ENCODE measurements around the gene IRAK1. TPM values are rescaled to one million over a fixed set of nuclear protein-coding genes. Genes with fewer than 3 reads are reported as not detected.
A peak's percentile ranks its signal among the peaks of the same experiment; 100 is the strongest.

Gene IRAK1
- total and polyA plus RNA-seq, 10 of the 15 experiments (the other 5 are each of a cell fraction or from before 2014, with no cell fraction given), result 4.2 to 136 (median 39.5) TPM

- TF ChIP-seq KLF5 (IDR thresholded peaks at IDR 0.05; ENCODE audit: partially characterized antibody), result no peak
- TF ChIP-seq EP300 (IDR thresholded peaks at IDR 0.05; ENCODE audit: borderline replicate concordance in 1 of 2, control insufficient read depth in 1 of 2, low read depth in 2 of 2, low read length in 2 of 2), result no peak
- no peak for TF ChIP-seq BRCA1 (IDR thresholded peaks at IDR 0.05; ENCODE audit: low read depth, low read length)
- no peak for TF ChIP-seq HCFC1 (IDR thresholded peaks at IDR 0.05; ENCODE audit: low read length)
- no peak for TF ChIP-seq BCLAF1 (IDR thresholded peaks at IDR 0.05)
- no peak for TF ChIP-seq RUNX3 (IDR thresholded peaks at IDR 0.05; ENCODE audit: low read length)
- no peak for TF ChIP-seq POLR2A (IDR thresholded peaks at IDR 0.05; ENCODE audit: low read depth, low read length)
- no peak for TF ChIP-seq CREB1 (IDR thresholded peaks at IDR 0.05; ENCODE audit: low read depth)
Measured at GRCh38 chrX:154043003-154043763, 23.5 kb upstream of the IRAK1 start (continued).

GRCh38 chrX:154040863-154041262 lies 21.2 kb upstream of the IRAK1 start:
- H3K4me1 ChIP-seq (ENCODE audit: control insufficient read depth, insufficient read depth, low read length), result no peaks in the 10 kb centered on the region
- SMC1A ChIA-PET (ENCODE audit: uncharacterized antibody, unreplicated experiment), result interaction anchor here (0.8 to 1.7 kb wide), 8 partner anchors 10 to 122 kb away, joined by 3 to 5 read pairs (median 4); no protein-coding TSS in a partner anchor
- CTCF ChIA-PET, result interaction anchor here (1.0 to 3.4 kb wide), 4 partner anchors 10 to 118 kb away, joined by 4 to 20 read pairs (median 6); no protein-coding TSS in a partner anchor
- no peaks in the 10 kb centered on the region for H3K9me3 ChIP-seq (replicated peaks; ENCODE audit: control insufficient read depth, insufficient read depth, low read length)
- no peaks in the 10 kb centered on the region for H3K79me2 ChIP-seq (ENCODE audit: control insufficient read depth, insufficient read depth, low read length)
- no peak overlapping the region for H3K27ac ChIP-seq (ENCODE audit: control insufficient read depth, insufficient read depth)
- H3K4me2 ChIP-seq (ENCODE audit: control insufficient read depth, insufficient read depth), result no peak overlapping the region
- no peaks in the 10 kb centered on the region for H4K20me1 ChIP-seq (ENCODE audit: control insufficient read depth, insufficient read depth)
- whole genome bisulfite sequencing (ENCODE audit: insufficient coverage, insufficient replicate concordance, low lambda C conversion rate, missing lambda C conversion rate), result 27% methylated on average over 13 of the region's 13 CpGs
- no peak overlapping the region for H3K4me3 ChIP-seq
- BruUV-seq (replicated peaks), result no TSS peak
- FAIRE-seq (no peak), ATAC-seq (peak; percentile 82), DNase-seq (ENCODE audit: low read depth, low spot score) (no peak)
- RAD21 ChIA-PET (ENCODE audit: unreplicated experiment), result interaction anchor here (0.7 to 2.1 kb wide), 2 partner anchors 23 to 74 kb away, joined by 3 to 10 read pairs; no protein-coding TSS in a partner anchor
- in situ Hi-C loops (cut with MboI) (no loop called here), intact Hi-C loops (cut with micrococcal nuclease; ENCODE audit: unreplicated experiment) (no loop called here)
- no peak overlapping the region for H3K9ac ChIP-seq (ENCODE audit: control insufficient read depth, insufficient read depth, low read length)
- no peak overlapping the region for H2AFZ ChIP-seq (ENCODE audit: control insufficient read depth, low read depth, low read length)
- H3K36me3 ChIP-seq (ENCODE audit: control insufficient read depth in 2 of 2, insufficient read depth in 2 of 2, low read length in 1 of 2), result peaks cover 0 to 2% of the 10 kb centered on the region in 2 experiments; a peak in 3 of 4 replicates
- H3K27me3 ChIP-seq (replicated peaks in 1 of 2; ENCODE audit: control insufficient read depth in 2 of 2, insufficient read depth in 2 of 2, low read length in 1 of 2), result no peaks in the 10 kb centered on the region
- POLR2A ChIA-PET, result interaction anchor here (0.6 to 1.4 kb wide), 2 partner anchors 67 to 260 kb away, joined by 3 to 4 read pairs; partner anchors contain the start of gene SRPK3
- no peak for TF ChIP-seq POLR2A (IDR thresholded peaks at IDR 0.05; ENCODE audit: low read depth, low read length)
- TF ChIP-seq MEF2B (IDR thresholded peaks at IDR 0.05; ENCODE audit: partially characterized antibody, poor library complexity, severe bottlenecking), result no peak
- TF ChIP-seq, protein P1, sequence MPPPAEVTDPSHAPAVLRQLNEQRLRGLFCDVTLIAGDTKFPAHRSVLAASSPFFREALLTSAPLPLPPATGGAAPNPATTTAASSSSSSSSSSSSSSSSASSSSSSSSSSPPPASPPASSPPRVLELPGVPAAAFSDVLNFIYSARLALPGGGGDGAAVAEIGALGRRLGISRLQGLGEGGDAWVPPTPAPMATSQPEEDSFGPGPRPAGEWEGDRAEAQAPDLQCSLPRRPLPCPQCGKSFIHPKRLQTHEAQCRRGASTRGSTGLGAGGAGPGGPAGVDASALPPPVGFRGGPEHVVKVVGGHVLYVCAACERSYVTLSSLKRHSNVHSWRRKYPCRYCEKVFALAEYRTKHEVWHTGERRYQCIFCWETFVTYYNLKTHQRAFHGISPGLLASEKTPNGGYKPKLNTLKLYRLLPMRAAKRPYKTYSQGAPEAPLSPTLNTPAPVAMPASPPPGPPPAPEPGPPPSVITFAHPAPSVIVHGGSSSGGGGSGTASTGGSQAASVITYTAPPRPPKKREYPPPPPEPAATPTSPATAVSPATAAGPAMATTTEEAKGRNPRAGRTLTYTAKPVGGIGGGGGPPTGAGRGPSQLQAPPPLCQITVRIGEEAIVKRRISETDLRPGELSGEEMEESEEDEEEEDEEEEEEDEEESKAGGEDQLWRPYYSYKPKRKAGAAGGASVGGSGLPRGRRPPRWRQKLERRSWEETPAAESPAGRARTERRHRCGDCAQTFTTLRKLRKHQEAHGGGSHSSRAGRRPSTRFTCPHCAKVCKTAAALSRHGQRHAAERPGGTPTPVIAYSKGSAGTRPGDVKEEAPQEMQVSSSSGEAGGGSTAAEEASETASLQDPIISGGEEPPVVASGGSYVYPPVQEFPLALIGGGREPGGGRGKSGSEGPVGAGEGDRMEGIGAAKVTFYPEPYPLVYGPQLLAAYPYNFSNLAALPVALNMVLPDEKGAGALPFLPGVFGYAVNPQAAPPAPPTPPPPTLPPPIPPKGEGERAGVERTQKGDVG (CRISPR knock-in tag; IDR thresholded peaks at IDR 0.05), result no peak
- TF ChIP-seq WRNIP1 (IDR thresholded peaks at IDR 0.05; ENCODE audit: borderline replicate concordance, low read depth, low read length), result no peak
- no peak for TF ChIP-seq BCL3 (IDR thresholded peaks at IDR 0.05; ENCODE audit: borderline replicate concordance, insufficient read depth, low read depth, low read length, poor library complexity, severe bottlenecking)
